Right lobe of liver (tissue), 4 donors: ENCODE measurements around the gene CPSF3.

Experiments
- CTCF ChIP-seq, 4 donors: fragments of 200-600 bp in 3 of 4; fragments of 450-650 bp in 1 of 4; IDR thresholded peaks; one replicate each; pipeline versions ENCODE4 v1.5.1 to v1.8.0; 2016 to 2022; ENCODE audit warnings: antibody characterized with exemption in 4 of 4, mild to moderate bottlenecking in 2 of 4
- POLR2A ChIP-seq: fragments of 450-650 bp; IDR thresholded peaks from one replicate; pipeline ENCODE4 v1.6.1; 2017; ENCODE audit warnings: antibody characterized with exemption, mild to moderate bottlenecking
- donor health status: DM: no; HTN: no; CAD: no.
- donor health status: DM: no; HTN: no; CAD: no.
- donor health status: DM: no; HTN: yes; CAD: no.

GRCh38 chr2:9408641-9409151 is 14.8 kb upstream of the CPSF3 start:
- no peak for TF ChIP-seq CTCF (IDR thresholded peaks at IDR 0.05)
- TF ChIP-seq POLR2A = no peak
